GM21576 (cell line): ENCODE results near the gene LRP11.

Source experiments
- ATAC-seq: cut with Tn5 transposase; IDR thresholded peaks from one replicate; pipeline ENCODE4 v1.9.1; 2021; ENCODE audit warnings: mild to moderate bottlenecking, moderate library complexity; ENCODE audit not compliant: unreplicated experiment

LRP11 gene

GRCh38 chr6:149806127-149806526 lies 58.0 kb downstream of the LRP11 start:
- ATAC-seq, result no peak

DNA sequence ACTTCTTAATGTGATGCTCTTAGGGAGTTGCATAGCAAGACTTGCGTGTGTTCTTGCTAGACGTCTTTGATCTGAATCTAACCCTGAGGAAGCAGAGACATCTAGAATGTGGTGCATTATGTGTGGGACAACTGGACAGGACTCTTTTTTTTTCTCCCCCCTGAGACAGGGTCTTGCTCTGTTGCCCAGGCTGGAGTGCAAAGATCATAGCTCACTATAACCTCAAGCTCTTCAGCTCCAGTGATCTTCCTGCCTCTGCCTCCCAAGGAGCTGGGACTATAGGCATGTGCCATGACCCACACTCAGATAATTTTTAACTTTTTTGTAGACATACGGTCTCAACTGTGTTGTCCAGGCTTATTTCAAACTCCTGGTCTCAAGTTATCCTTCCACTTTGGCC lies 80.6 kb downstream of the LRP11 start:
- no peak for ATAC-seq

DNA sequence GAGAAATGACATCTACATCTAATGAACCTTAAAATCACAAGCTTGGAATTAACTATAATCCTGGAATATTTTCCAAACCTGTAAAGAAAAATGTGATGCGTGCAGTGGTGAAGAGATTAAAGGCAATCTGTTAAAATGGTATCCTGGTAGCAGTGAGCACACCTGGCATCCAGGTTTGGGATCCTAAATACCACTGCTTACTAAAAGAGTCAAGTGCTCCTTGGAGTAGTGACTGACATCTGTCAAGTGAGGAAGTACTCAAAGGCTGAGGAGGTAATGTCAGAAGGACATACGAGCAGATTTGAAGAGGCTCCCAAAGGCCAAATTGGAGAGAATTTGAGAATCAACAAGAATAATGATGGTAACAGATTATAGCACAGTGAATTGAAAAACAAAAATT lies 81.8 kb downstream of the LRP11 start:
- ATAC-seq, result no peak

DNA sequence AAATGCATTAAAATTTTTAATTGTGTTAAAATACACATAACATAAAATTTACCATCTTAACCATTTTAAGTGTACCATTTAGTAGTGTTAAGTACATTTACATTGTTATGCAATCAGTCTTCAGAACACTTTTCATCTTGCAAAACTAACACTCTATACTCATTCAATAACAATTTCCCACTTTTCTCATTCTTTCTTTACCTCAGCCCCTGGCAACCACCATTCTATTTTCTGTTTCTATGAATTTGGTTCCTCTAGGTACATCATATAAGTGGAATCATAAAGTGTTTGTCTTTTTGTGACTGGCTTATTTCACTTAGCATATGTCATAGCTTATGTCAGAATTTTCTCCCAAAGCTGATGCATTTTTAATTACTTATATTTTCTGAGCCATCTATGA lies 82.4 kb downstream of the LRP11 start:
- no peak for ATAC-seq

- no peak for ATAC-seq
Observed at GRCh38 chr6:149779644-149779963, 84.6 kb downstream of the LRP11 start.

DNA sequence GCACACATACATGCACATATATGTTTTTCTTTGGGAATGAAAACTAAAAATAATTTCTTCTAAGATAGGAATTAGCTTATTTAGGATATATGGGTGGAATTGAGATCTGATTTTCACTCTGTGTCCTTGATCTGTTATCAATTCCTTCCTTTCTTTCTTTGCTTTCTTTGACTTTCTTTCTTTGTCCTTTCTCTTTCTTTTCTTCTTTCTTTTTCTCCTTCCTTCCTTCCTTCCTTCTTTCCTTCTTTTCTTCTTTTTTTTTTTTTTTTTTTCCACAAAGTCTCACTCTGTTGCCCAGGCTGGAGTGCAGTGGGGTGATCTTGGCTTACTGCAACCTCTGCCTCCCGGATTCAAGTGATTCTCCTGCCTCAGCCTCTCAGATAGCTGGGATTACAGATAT lies 86.5 kb downstream of the LRP11 start:
- no peak for ATAC-seq

DNA sequence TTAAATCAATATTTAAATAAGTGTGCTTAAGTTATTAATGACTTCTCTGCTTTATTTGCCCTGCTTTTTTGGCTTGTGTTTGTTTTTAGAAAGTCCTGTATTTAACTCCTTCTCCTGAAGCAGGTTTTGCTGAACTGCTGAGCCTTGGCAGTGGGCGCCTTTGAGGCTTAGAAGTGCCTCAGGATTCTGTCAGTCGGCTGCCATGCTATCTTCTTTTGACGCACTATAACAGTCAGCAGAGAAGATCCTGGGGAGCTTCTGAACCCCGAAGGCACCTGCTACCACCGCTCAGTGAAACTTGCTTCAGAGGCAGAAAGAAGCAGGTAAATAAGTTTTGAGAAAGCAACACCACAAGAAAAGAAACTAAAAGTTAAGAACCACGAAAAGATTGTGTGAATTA lies 92.2 kb downstream of the LRP11 start:
- ATAC-seq, result no peak

DNA sequence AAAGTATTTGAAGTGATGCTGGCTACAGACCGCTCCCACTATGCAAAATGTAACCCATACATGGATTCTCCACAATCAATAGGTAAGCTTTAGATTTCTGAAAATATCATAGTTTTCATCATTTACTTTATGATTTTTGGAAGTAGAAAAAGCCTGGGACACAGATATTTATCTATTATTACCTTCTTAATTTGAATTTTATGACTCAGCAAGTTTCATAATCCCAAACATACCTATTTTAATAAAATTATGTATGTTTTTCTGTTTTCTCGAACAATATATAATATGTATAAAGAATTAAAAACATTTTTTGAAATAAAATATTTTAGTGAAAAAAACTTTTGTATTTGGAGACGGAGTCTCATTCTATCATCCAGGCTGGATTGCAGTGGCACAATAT lies 93.0 kb downstream of the LRP11 start:
- ATAC-seq, result no peak

- no peak for ATAC-seq
Observed at GRCh38 chr6:149769676-149770075, 94.5 kb downstream of the LRP11 start.
